Measurements from ENCODE around the gene SOX15.

DNA sequence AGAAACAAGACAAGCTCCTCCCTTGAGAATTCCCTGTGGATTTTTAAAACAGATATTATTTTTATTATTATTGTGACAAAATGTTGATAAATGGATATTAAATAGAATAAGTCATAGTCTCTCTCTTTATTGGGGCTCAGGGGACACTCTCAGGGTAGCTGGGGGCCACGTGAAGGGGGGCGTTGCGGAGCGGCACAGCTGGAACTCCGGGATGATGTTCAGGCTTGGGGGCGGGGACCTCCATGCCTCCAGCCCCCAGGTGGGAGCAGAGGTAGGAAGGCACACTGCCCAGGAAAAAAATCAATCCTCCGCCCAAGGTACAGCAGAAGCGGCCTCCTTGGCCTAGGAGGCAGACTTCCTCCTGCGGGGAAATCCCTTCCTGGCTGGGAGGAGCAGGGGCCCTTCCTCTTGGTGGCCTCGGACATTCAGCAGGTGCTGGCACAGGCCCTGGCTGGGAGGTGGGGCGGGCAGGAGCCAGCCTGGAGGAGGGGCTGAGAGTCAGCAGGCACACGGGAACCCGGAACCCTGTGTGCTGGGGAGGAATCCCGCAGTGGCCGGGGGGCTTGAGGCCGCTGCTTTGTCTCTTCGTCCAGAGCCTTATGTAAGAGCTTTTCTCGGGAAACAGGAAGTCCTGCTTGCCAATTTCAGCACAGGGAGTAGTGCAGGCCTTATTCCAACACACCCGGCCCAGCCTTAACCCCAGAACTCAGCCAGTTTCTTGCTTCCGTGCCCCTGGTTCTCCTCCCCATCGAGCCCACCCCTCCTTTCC is 31.9 kb downstream of the SOX15 start:
- TF ChIP-seq CTCF (IDR thresholded peaks at IDR 0.05) (peak in 2 of 6 experiments; percentile 8 to 11), POLR2A (IDR thresholded peaks at IDR 0.05) (peak; percentile 83 to 87)

Data from Peyer's patch (tissue), 4 donors.